CD14-positive monocyte (primary cell): ENCODE results near the gene RANBP3. TPM values are rescaled to one million over a fixed set of nuclear protein-coding genes. Genes with fewer than 3 reads are reported as not detected.

ENCODE experiments used
- DNase-seq, 3 donors: peaks; one replicate each; pipeline ENCODE4 v3.0.0-alpha.2; 2011 to 2022
- H2AFZ ChIP-seq: 2 replicates; pipeline ENCODE4 v1.6.0; 2012; ENCODE audit warnings: mild to moderate bottlenecking, low read depth, low read length, inconsistent platforms; ENCODE audit not compliant: insufficient read depth, poor library complexity, severe bottlenecking
- H3K27ac ChIP-seq, 2 donors: 1 replicate in 1 of 2; 2 replicates in 1 of 2; pipeline ENCODE4 v1.5.1; 2012 to 2013; ENCODE audit warnings: low read length in 2 of 2, control low read depth in 1 of 2, inconsistent platforms in 1 of 2, low read depth in 1 of 2, mild to moderate bottlenecking in 1 of 2
- H3K27me3 ChIP-seq, 2 donors: one replicate each; pipeline versions ENCODE4 v1.6.0 to v1.6.1; 2011 to 2013; ENCODE audit warnings: low read length in 2 of 2; ENCODE audit not compliant: control insufficient read depth in 2 of 2, insufficient read depth in 2 of 2
- H3K36me3 ChIP-seq, 2 donors: replicated peaks in 1 of 2; 1 replicate in 1 of 2; 2 replicates in 1 of 2; pipeline versions ENCODE4 v1.5.1 to v1.6.1; 2012 to 2013; ENCODE audit warnings: low read length in 2 of 2, control low read depth in 1 of 2, inconsistent platforms in 1 of 2, mild to moderate bottlenecking in 1 of 2; ENCODE audit not compliant: insufficient read depth in 2 of 2, control insufficient read depth in 1 of 2
- H3K4me1 ChIP-seq, 2 donors: 1 replicate in 1 of 2; 2 replicates in 1 of 2; pipeline versions ENCODE4 v1.5.1 to v1.6.1; 2012 to 2013; ENCODE audit warnings: low read length in 2 of 2, control low read depth in 1 of 2, inconsistent platforms in 1 of 2, mild to moderate bottlenecking in 1 of 2, moderate library complexity in 1 of 2; ENCODE audit not compliant: insufficient read depth in 2 of 2, control insufficient read depth in 1 of 2
- H3K4me2 ChIP-seq: replicated peaks from 2 replicates; pipeline ENCODE3; 2012; ENCODE audit warnings: low read length, moderate library complexity, mild to moderate bottlenecking; ENCODE audit not compliant: poor library complexity, severe bottlenecking; ENCODE audit errors: extremely low read depth
- H3K4me3 ChIP-seq, 3 experiments: fragments of 200-600 bp in 1 of 3; sonication (generic) in 1 of 3; replicated peaks in 1 of 3; 1 replicate in 2 of 3; 2 replicates in 1 of 3; pipeline ENCODE4 v1.5.1; 2011 to 2013; ENCODE audit warnings: low read length in 3 of 3, mild to moderate bottlenecking in 3 of 3, control low read depth in 2 of 3, low read depth in 2 of 3, inconsistent platforms in 1 of 3, moderate library complexity in 1 of 3
- H3K79me2 ChIP-seq: 2 replicates; pipeline ENCODE4 v1.6.0; 2012; ENCODE audit warnings: mild to moderate bottlenecking, control low read depth, inconsistent platforms, low read length, moderate library complexity; ENCODE audit not compliant: insufficient read depth
- H3K9ac ChIP-seq: 2 replicates; pipeline ENCODE4 v1.6.0; 2017; ENCODE audit warnings: low read length, mild to moderate bottlenecking; ENCODE audit not compliant: insufficient read depth, poor library complexity, severe bottlenecking
- H3K9me3 ChIP-seq, 2 donors: replicated peaks in 1 of 2; 1 replicate in 1 of 2; 2 replicates in 1 of 2; pipeline versions ENCODE4 v1.5.1 to v1.6.1; 2012 to 2013; ENCODE audit warnings: low read length in 2 of 2, control low read depth in 1 of 2; ENCODE audit not compliant: control insufficient read depth in 1 of 2, insufficient read depth in 1 of 2
- H4K20me1 ChIP-seq: 2 replicates; pipeline ENCODE4 v1.6.0; 2012; ENCODE audit warnings: mild to moderate bottlenecking, low read length, control low read depth, moderate library complexity; ENCODE audit not compliant: insufficient read depth
- H3K27ac Mint-ChIP-seq, 7 donors: one replicate each; pipeline ENCODE4 v1.8.0; 2020; ENCODE audit warnings: mild to moderate bottlenecking in 7 of 7, mixed read lengths in 7 of 7, moderate library complexity in 6 of 7, inconsistent platforms in 2 of 7
- H3K27me3 Mint-ChIP-seq, 3 donors: one replicate each; pipeline ENCODE4 v1.8.0; 2021 to 2022; ENCODE audit warnings: low read depth in 3 of 3, mild to moderate bottlenecking in 3 of 3, mixed read lengths in 3 of 3, moderate library complexity in 3 of 3, inconsistent platforms in 1 of 3
- H3K36me3 Mint-ChIP-seq, 2 donors: one replicate each; pipeline ENCODE4 v1.8.0; 2020; ENCODE audit warnings: mixed read lengths in 2 of 2, inconsistent platforms in 1 of 2, mild to moderate bottlenecking in 1 of 2
- H3K4me1 Mint-ChIP-seq: one replicate; pipeline ENCODE4 v1.8.0; 2020; ENCODE audit warnings: mild to moderate bottlenecking, mixed read lengths
- H3K4me3 Mint-ChIP-seq, 2 donors: one replicate each; pipeline ENCODE4 v1.8.0; 2020; ENCODE audit warnings: mild to moderate bottlenecking in 2 of 2, mixed read lengths in 2 of 2, moderate library complexity in 1 of 2
- H3K9me3 Mint-ChIP-seq, 7 donors: one replicate each; pipeline ENCODE4 v1.8.0; 2020 to 2022; ENCODE audit warnings: mixed read lengths in 7 of 7, mild to moderate bottlenecking in 6 of 7, moderate library complexity in 6 of 7, inconsistent platforms in 2 of 7
- CTCF ChIP-seq: fragments of 200-600 bp; IDR thresholded peaks from one replicate; pipeline ENCODE4 v1.8.0; 2022; ENCODE audit warnings: antibody characterized with exemption, mild to moderate bottlenecking
- whole genome bisulfite sequencing: methylation state at CpG from one replicate; pipeline ENCODE4 v1.1.5; 2013; ENCODE audit warnings: missing lambda C conversion rate; ENCODE audit not compliant: insufficient coverage; 5-methylcytosine and 5-hydroxymethylcytosine counted together
- intact Hi-C, 2 donors: fragments of 100-400 bp; cut with micrococcal nuclease; formaldehyde crosslinking; loops; one replicate each; pipeline versions ENCODE4 v1.15.0 to v1.15.1; 2023
- polyA plus RNA-seq, 3 donors: library from polyadenylated mRNA; depleted of rRNA in 1 of 3; unstranded in 2 of 3; stranded (reverse) in 1 of 3; fragments of 300-500 nt in 2 of 3; fragments of >200 nt in 1 of 3; fragmentation: Illumina TruSeq in 2 of 3; gene quantifications; 1 replicate in 2 of 3; 2 replicates in 1 of 3; pipeline ENCODE4 v1.2.3, GENCODE V29; 2012 to 2021

Gene RANBP3
- polyA plus RNA-seq, 3 donors = 4.5 to 49.5 (median 8.1) TPM

DNA sequence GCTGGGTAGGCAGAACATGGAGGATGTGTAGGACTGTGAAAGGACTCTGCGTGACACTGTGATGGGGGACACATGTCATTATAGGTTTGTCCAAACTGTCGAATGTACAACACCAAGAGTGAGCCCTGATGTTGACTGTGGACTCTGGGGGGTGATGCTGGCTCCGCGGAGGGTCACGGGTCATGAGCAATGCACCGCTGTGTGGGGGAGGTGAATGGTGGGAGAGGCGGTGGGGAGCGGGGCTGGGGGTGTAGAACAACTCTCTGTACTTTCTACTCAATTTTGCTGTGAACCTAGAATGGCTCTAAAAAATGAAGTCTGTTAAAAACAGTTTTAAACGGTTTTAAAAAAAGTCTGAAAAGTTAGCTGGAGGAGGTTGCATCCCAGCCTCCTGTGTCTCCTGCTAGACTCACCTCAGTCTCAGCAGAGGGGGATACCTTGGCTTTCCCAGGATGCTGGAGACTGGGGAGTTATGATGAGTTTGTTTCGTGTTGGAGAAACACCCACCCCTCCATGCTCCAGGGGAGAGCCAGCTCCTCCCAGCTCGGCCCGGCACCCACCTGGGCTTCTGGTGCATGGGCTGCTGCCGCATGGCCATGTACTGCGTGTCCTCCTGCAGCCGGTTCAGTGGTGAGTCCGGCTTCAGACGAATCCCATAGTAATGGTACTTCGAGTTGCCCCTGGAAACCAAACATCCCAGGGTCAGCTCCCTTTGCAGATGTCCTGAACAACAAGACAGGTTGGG, 34.7 kb upstream of the RANBP3 start:
- Mint-ChIP-seq H3K27ac (no peak overlapping the region), H3K36me3 (peaks cover 8 to 29% of the 10 kb centered on the region in 2 donors), H3K27me3 (peaks cover 0 to 2% (median 0%) of the 10 kb centered on the region in 3 donors), H3K4me1 (no peaks in the 10 kb centered on the region), H3K9me3 (no peaks in the 10 kb centered on the region), H3K4me3 (no peak overlapping the region)
- H3K79me2 ChIP-seq = no peaks in the 10 kb centered on the region
- no peaks in the 10 kb centered on the region for H3K9me3 ChIP-seq
- no peaks in the 10 kb centered on the region for H3K27me3 ChIP-seq
- no peaks in the 10 kb centered on the region for H3K36me3 ChIP-seq
- intact Hi-C loops = no loop called here
- H2AFZ ChIP-seq = no peak overlapping the region
- no peak overlapping the region for H3K4me3 ChIP-seq
- no peak overlapping the region for H3K9ac ChIP-seq
- H3K4me2 ChIP-seq = no peak overlapping the region
- no peak for DNase-seq
- no peak overlapping the region for H3K27ac ChIP-seq
- WGBS = 88% methylated on average over 13 of the region's 18 CpGs
- no peaks in the 10 kb centered on the region for H4K20me1 ChIP-seq
- no peak for TF ChIP-seq CTCF
- H3K4me1 ChIP-seq = no peaks in the 10 kb centered on the region

- H3K27me3 Mint-ChIP-seq = peaks cover 0 to 3% (median 0%) of the 10 kb centered on the region in 3 donors
- no peak for TF ChIP-seq CTCF
Measured at GRCh38 chr19:6011794-6012193, 33.9 kb upstream of the RANBP3 start.

More at GRCh38 chr19:6011794-6012193, 33.9 kb upstream of the RANBP3 start:
- no peak overlapping the region for H3K4me3 ChIP-seq
- WGBS = 100% methylated on average over 1 of the region's 1 CpG
- H3K4me1 Mint-ChIP-seq = no peaks in the 10 kb centered on the region
- DNase-seq = no peak
- no peak overlapping the region for H3K9ac ChIP-seq
- no peak overlapping the region for H3K4me2 ChIP-seq
- no peaks in the 10 kb centered on the region for H3K4me1 ChIP-seq
- H3K36me3 ChIP-seq = no peaks in the 10 kb centered on the region
- peaks cover 12 to 31% of the 10 kb centered on the region in 2 donors for H3K36me3 Mint-ChIP-seq
- H3K9me3 Mint-ChIP-seq = peaks cover 0 to 1% (median 0%) of the 10 kb centered on the region in 7 donors
- H3K27me3 ChIP-seq = no peaks in the 10 kb centered on the region
- H3K27ac Mint-ChIP-seq = no peak overlapping the region
- no peak overlapping the region for H3K4me3 Mint-ChIP-seq
- no peaks in the 10 kb centered on the region for H4K20me1 ChIP-seq
- H2AFZ ChIP-seq = no peak overlapping the region
- H3K9me3 ChIP-seq = no peaks in the 10 kb centered on the region
- no peaks in the 10 kb centered on the region for H3K79me2 ChIP-seq
- intact Hi-C loops = no loop called here
- no peak overlapping the region for H3K27ac ChIP-seq
